ENCODE data around the gene ACTG1.

ACTG1 gene

GRCh38 chr17:81460856-81461460 lies 51.6 kb downstream of the ACTG1 start:
- TF ChIP-seq OSR1 (CRISPR knock-in tag; IDR thresholded peaks at IDR 0.05): no peak
- TF ChIP-seq CSDC2 (CRISPR knock-in tag; IDR thresholded peaks at IDR 0.05): no peak
- TF ChIP-seq TCF4 (CRISPR knock-in tag; IDR thresholded peaks at IDR 0.05; ENCODE audit: borderline replicate concordance): no peak
- no peak for TF ChIP-seq ZFP3 (CRISPR knock-in tag; IDR thresholded peaks at IDR 0.05)
- TF ChIP-seq ZC3H10 (CRISPR knock-in tag; IDR thresholded peaks at IDR 0.05): no peak
- TF ChIP-seq PATZ1 (CRISPR knock-in tag; IDR thresholded peaks at IDR 0.05; ENCODE audit: borderline replicate concordance): no peak
- no peak for TF ChIP-seq ZFP30 (CRISPR knock-in tag; IDR thresholded peaks at IDR 0.05)
- TF ChIP-seq POU6F1 (CRISPR knock-in tag; IDR thresholded peaks at IDR 0.05; ENCODE audit: borderline replicate concordance, low read depth): no peak
- no peak for TF ChIP-seq CSRNP3 (CRISPR knock-in tag; IDR thresholded peaks at IDR 0.05)
- no peak for TF ChIP-seq ISL1 (CRISPR knock-in tag; IDR thresholded peaks at IDR 0.05)
- no peak for TF ChIP-seq CREB5 (CRISPR knock-in tag; IDR thresholded peaks at IDR 0.05; ENCODE audit: low read depth)
- TF ChIP-seq SNAI2 (CRISPR knock-in tag; IDR thresholded peaks at IDR 0.05): no peak
- no peak for TF ChIP-seq ZNF70 (CRISPR knock-in tag; IDR thresholded peaks at IDR 0.05)
- TF ChIP-seq GLIS3 (CRISPR knock-in tag; IDR thresholded peaks at IDR 0.05): no peak
- TF ChIP-seq ESRRG (CRISPR knock-in tag; IDR thresholded peaks at IDR 0.05): no peak
- no peak for TF ChIP-seq ZNF565 (CRISPR knock-in tag; conservative IDR thresholded peaks at IDR 0.05; ENCODE audit: low read depth)
- no peak for TF ChIP-seq TSHZ2 (CRISPR knock-in tag; IDR thresholded peaks at IDR 0.05)
- TF ChIP-seq PPARA (CRISPR knock-in tag; IDR thresholded peaks at IDR 0.05; ENCODE audit: borderline replicate concordance): no peak
- no peak for TF ChIP-seq ARNTL (CRISPR knock-in tag; IDR thresholded peaks at IDR 0.05; ENCODE audit: borderline replicate concordance, low read depth)
- ATAC-seq: no peak
